Measurements from ENCODE around the gene SUCLG2.

SUCLG2 gene

GRCh38 chr3:67437789-67438188, 216.6 kb downstream of the SUCLG2 start:
- Histone ChIP-seq H3K4me3 (ENCODE audit: low read depth, low read length) (no peak overlapping the region), H3K36me3 (ENCODE audit: control insufficient read depth in 2 of 2, insufficient read depth in 1 of 2, low read length in 2 of 2) (no peaks in the 10 kb centered on the region), H3K4me1 (ENCODE audit: control insufficient read depth, insufficient read depth, low read length) (no peaks in the 10 kb centered on the region), H3K27ac (ENCODE audit: extremely low read depth, low read depth, low read length) (no peak overlapping the region), H3K9me3 (ENCODE audit: control insufficient read depth, insufficient read depth, low read depth, low read length) (no peaks in the 10 kb centered on the region)
- CTCF ChIA-PET = interaction anchor here (0.6 to 0.7 kb wide), 3 partner anchors 37 to 474 kb away, joined by 3 read pairs; no protein-coding TSS in a partner anchor
- POLR2A ChIA-PET = no interaction called here
- TF ChIP-seq ZNF792 (tag by site-specific recombination; IDR thresholded peaks at IDR 0.05) (no peak), ZNF518A (tag by site-specific recombination; conservative IDR thresholded peaks at IDR 0.05; ENCODE audit: low read depth) (no peak), ZSCAN5A (tag by site-specific recombination; IDR thresholded peaks at IDR 0.05) (no peak), ZNF510 (tag by site-specific recombination; IDR thresholded peaks at IDR 0.05; ENCODE audit: insufficient replicate concordance) (no peak), ZNF23 (tag by site-specific recombination; IDR thresholded peaks at IDR 0.05; ENCODE audit: borderline replicate concordance) (no peak), HIC1 (tag by site-specific recombination; IDR thresholded peaks at IDR 0.05) (no peak), RBAK (tag by site-specific recombination; IDR thresholded peaks at IDR 0.05) (no peak), PRDM2 (tag by site-specific recombination; IDR thresholded peaks at IDR 0.05; ENCODE audit: borderline replicate concordance) (no peak), ZBTB44 (tag by site-specific recombination; IDR thresholded peaks at IDR 0.05) (no peak), ZNF660 (tag by site-specific recombination; IDR thresholded peaks at IDR 0.05) (no peak), HOXA7 (CRISPR knock-in tag; IDR thresholded peaks at IDR 0.05; ENCODE audit: borderline replicate concordance) (no peak), ZNF514 (tag by site-specific recombination; IDR thresholded peaks at IDR 0.05) (no peak), ZNF560 (tag by site-specific recombination; IDR thresholded peaks at IDR 0.05; ENCODE audit: borderline replicate concordance) (no peak), ZBTB11 (tag by site-specific recombination; conservative IDR thresholded peaks at IDR 0.05; ENCODE audit: low read depth) (no peak), ZNF610 (tag by site-specific recombination; IDR thresholded peaks at IDR 0.05; ENCODE audit: borderline replicate concordance) (no peak), ZNF707 (tag by site-specific recombination; IDR thresholded peaks at IDR 0.05) (no peak), ZNF292 (tag by site-specific recombination; IDR thresholded peaks at IDR 0.05; ENCODE audit: borderline replicate concordance, low read depth) (no peak)
